Duodenal mucosa (tissue), 2 donors: Measurements from ENCODE around the gene ITPKC.

ENCODE experiments used
- H3K27ac ChIP-seq: one replicate; pipeline ENCODE4 v1.7.0; 2013; ENCODE audit warnings: low read depth, low read length
- H3K27me3 ChIP-seq, 2 donors: one replicate each; pipeline ENCODE4 v1.7.0; 2013; ENCODE audit warnings: low read length in 2 of 2, control low read depth in 1 of 2; ENCODE audit not compliant: insufficient read depth in 2 of 2, control insufficient read depth in 1 of 2
- H3K36me3 ChIP-seq, 2 donors: one replicate each; pipeline ENCODE4 v1.7.0; 2013; ENCODE audit warnings: low read length in 2 of 2, control low read depth in 1 of 2; ENCODE audit not compliant: insufficient read depth in 2 of 2, control insufficient read depth in 1 of 2
- H3K4me1 ChIP-seq, 2 donors: one replicate each; pipeline ENCODE4 v1.7.0; 2013; ENCODE audit warnings: low read length in 2 of 2, control low read depth in 1 of 2; ENCODE audit not compliant: insufficient read depth in 2 of 2, control insufficient read depth in 1 of 2
- H3K4me3 ChIP-seq, 2 donors: one replicate each; pipeline ENCODE4 v1.7.0; 2013; ENCODE audit warnings: low read length in 2 of 2, low read depth in 1 of 2
- H3K9ac ChIP-seq, 2 donors: one replicate each; pipeline ENCODE4 v1.7.0; 2013; ENCODE audit warnings: low read length in 2 of 2, low read depth in 1 of 2
- H3K9me3 ChIP-seq, 2 donors: one replicate each; pipeline ENCODE4 v1.7.0; 2013; ENCODE audit warnings: low read length in 2 of 2, control low read depth in 1 of 2; ENCODE audit not compliant: control insufficient read depth in 1 of 2

Gene ITPKC

GRCh38 chr19:40714441-40715299 lies 2.2 kb upstream of the ITPKC start:
- Histone ChIP-seq H3K9me3 (no peaks in the 10 kb centered on the region), H3K4me3 (peak overlapping the region; percentile 89 to 90), H3K9ac (peak overlapping the region; percentile 78 to 99), H3K4me1 (peaks cover 24 to 34% of the 10 kb centered on the region in 2 donors), H3K27me3 (no peaks in the 10 kb centered on the region), H3K27ac (peak overlapping the region; percentile 97), H3K36me3 (peaks cover 0 to 15% of the 10 kb centered on the region in 2 donors)

- Histone ChIP-seq H3K4me1 (peaks cover 35 to 43% of the 10 kb centered on the region in 2 donors), H3K9me3 (no peaks in the 10 kb centered on the region), H3K27me3 (no peaks in the 10 kb centered on the region), H3K9ac (peak overlapping the region; percentile 78 to 99), H3K4me3 (peak overlapping the region; percentile 89 to 90), H3K27ac (peak overlapping the region; percentile 97), H3K36me3 (peaks cover 0 to 11% of the 10 kb centered on the region in 2 donors)
Measured at GRCh38 chr19:40716031-40716481, 856 bp upstream of the ITPKC start.

GRCh38 chr19:40717325-40717879 lies 490 bp downstream of the ITPKC start:
- Histone ChIP-seq H3K36me3 (peaks cover under 1 to 4% of the 10 kb centered on the region in 2 donors), H3K9ac (peak overlapping the region; percentile 98 to 99), H3K4me3 (peak overlapping the region; percentile 89 to 90), H3K27me3 (no peaks in the 10 kb centered on the region), H3K4me1 (peaks cover 40 to 51% of the 10 kb centered on the region in 2 donors), H3K9me3 (no peaks in the 10 kb centered on the region), H3K27ac (peak overlapping the region; percentile 97)

GRCh38 chr19:40717880-40718773 lies 1.2 kb downstream of the ITPKC start:
- Histone ChIP-seq H3K27me3 (no peaks in the 10 kb centered on the region), H3K9me3 (no peaks in the 10 kb centered on the region), H3K4me3 (peak overlapping the region; percentile 89 to 90), H3K9ac (peak overlapping the region; percentile 98 to 99), H3K27ac (peak overlapping the region; percentile 97), H3K4me1 (peaks cover 40 to 52% of the 10 kb centered on the region in 2 donors), H3K36me3 (peaks cover 0 to 2% of the 10 kb centered on the region in 2 donors)

- Histone ChIP-seq H3K4me3 (peak overlapping the region; percentile 89 to 90), H3K36me3 (peaks cover 2 to 5% of the 10 kb centered on the region in 2 donors), H3K4me1 (peaks cover 40 to 52% of the 10 kb centered on the region in 2 donors), H3K27ac (peak overlapping the region; percentile 97), H3K27me3 (no peaks in the 10 kb centered on the region), H3K9ac (peak overlapping the region; percentile 98 to 99), H3K9me3 (no peaks in the 10 kb centered on the region)
Measured at GRCh38 chr19:40718774-40719391, 2.0 kb downstream of the ITPKC start.

- Histone ChIP-seq H3K9ac (peak overlapping the region; percentile 98 to 99), H3K4me1 (peaks cover 40 to 52% of the 10 kb centered on the region in 2 donors), H3K36me3 (peaks cover 2 to 11% of the 10 kb centered on the region in 2 donors), H3K4me3 (peak overlapping the region; percentile 89 to 90), H3K27me3 (no peaks in the 10 kb centered on the region), H3K9me3 (no peaks in the 10 kb centered on the region), H3K27ac (peak overlapping the region; percentile 97)
Measured at GRCh38 chr19:40719414-40719894, 2.5 kb downstream of the ITPKC start.

- Histone ChIP-seq H3K4me1 (peaks cover 36 to 41% of the 10 kb centered on the region in 2 donors), H3K27ac (peak overlapping the region; percentile 34), H3K27me3 (no peaks in the 10 kb centered on the region), H3K9ac (peak overlapping the region in 1 of 2 donors; percentile 99), H3K4me3 (peak overlapping the region; percentile 24 to 90), H3K9me3 (no peaks in the 10 kb centered on the region), H3K36me3 (peaks cover 10 to 22% of the 10 kb centered on the region in 2 donors)
Measured at GRCh38 chr19:40721140-40721486, 4.2 kb downstream of the ITPKC start.

- no peaks in the 10 kb centered on the region for H3K27me3 ChIP-seq
- H3K9ac ChIP-seq, result no peak overlapping the region
- no peaks in the 10 kb centered on the region for H3K9me3 ChIP-seq
- peak overlapping the region in 1 of 2 donors; percentile 7 for H3K4me3 ChIP-seq
- no peak overlapping the region for H3K27ac ChIP-seq
- H3K36me3 ChIP-seq, result peaks cover 14 to 30% of the 10 kb centered on the region in 2 donors
- peaks cover 33 to 38% of the 10 kb centered on the region in 2 donors for H3K4me1 ChIP-seq
Measured at GRCh38 chr19:40721936-40722661, 5.2 kb downstream of the ITPKC start.
